ENCODE results near the gene PEG3. TPM values are rescaled to one million over a fixed set of nuclear protein-coding genes. Genes with fewer than 3 reads are reported as not detected.
A peak's percentile ranks its signal among the peaks of the same experiment; 100 is the strongest.

The PEG3 gene
- total and polyA plus RNA-seq, 2 of the 13 experiments (the other 11 are each of a cell fraction or from before 2014, with no cell fraction given): 217 to 394 TPM

DNA sequence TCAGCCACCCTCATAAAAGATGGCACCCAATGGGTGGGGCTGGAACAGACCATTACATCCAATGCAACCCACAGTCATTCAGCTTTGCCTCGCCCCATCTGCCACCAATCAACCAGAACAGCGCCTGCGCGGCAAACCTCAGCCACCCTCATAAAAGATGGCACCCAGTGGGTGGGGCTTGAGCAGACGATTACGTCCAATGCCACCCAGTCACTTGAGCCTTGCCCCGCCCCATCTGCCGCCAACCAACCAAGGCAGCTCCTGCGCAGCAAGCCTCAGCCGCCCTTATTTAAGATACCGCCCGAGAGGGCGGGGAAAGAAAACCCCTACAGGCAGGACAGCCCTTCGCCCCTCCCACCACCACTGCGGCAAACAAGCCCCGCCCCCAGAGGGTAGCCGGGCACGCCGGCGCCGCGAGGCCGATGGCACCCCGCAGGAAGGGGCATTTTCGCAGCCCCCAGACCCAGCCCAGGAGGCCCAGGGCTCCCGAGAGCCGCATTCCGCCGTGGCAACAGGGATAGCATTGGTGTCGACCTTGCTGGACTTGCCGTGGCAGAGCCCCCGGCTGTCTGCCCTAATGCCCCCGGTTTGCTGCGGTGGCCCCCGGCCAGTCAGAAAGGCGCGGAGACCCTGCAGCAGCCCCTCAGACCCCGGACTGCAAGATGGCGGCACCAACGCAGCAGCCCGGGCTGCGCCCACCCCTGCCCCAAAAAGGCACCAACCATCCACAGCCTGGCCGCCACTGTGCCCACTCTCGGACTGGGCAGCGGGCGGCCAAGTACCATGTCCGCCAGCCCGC is 675 bp downstream of the PEG3 start (continued):
- TF ChIP-seq, protein P1, sequence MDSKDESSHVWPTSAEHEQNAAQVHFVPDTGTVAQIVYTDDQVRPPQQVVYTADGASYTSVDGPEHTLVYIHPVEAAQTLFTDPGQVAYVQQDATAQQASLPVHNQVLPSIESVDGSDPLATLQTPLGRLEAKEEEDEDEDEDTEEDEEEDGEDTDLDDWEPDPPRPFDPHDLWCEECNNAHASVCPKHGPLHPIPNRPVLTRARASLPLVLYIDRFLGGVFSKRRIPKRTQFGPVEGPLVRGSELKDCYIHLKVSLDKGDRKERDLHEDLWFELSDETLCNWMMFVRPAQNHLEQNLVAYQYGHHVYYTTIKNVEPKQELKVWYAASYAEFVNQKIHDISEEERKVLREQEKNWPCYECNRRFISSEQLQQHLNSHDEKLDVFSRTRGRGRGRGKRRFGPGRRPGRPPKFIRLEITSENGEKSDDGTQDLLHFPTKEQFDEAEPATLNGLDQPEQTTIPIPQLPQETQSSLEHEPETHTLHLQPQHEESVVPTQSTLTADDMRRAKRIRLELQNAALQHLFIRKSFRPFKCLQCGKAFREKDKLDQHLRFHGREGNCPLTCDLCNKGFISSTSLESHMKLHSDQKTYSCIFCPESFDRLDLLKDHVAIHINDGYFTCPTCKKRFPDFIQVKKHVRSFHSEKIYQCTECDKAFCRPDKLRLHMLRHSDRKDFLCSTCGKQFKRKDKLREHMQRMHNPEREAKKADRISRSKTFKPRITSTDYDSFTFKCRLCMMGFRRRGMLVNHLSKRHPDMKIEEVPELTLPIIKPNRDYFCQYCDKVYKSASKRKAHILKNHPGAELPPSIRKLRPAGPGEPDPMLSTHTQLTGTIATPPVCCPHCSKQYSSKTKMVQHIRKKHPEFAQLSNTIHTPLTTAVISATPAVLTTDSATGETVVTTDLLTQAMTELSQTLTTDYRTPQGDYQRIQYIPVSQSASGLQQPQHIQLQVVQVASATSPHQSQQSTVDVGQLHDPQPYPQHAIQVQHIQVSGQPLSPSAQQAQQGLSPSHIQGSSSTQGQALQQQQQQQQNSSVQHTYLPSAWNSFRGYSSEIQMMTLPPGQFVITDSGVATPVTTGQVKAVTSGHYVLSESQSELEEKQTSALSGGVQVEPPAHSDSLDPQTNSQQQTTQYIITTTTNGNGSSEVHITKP (CRISPR knock-in tag; IDR thresholded peaks at IDR 0.05; ENCODE audit: low read depth): peak; percentile 88; the same call in 1 of the 2 replicates
- no peak for TF ChIP-seq ZNF616 (CRISPR knock-in tag; IDR thresholded peaks at IDR 0.05; ENCODE audit: low read depth)
- TF ChIP-seq, protein P2, sequence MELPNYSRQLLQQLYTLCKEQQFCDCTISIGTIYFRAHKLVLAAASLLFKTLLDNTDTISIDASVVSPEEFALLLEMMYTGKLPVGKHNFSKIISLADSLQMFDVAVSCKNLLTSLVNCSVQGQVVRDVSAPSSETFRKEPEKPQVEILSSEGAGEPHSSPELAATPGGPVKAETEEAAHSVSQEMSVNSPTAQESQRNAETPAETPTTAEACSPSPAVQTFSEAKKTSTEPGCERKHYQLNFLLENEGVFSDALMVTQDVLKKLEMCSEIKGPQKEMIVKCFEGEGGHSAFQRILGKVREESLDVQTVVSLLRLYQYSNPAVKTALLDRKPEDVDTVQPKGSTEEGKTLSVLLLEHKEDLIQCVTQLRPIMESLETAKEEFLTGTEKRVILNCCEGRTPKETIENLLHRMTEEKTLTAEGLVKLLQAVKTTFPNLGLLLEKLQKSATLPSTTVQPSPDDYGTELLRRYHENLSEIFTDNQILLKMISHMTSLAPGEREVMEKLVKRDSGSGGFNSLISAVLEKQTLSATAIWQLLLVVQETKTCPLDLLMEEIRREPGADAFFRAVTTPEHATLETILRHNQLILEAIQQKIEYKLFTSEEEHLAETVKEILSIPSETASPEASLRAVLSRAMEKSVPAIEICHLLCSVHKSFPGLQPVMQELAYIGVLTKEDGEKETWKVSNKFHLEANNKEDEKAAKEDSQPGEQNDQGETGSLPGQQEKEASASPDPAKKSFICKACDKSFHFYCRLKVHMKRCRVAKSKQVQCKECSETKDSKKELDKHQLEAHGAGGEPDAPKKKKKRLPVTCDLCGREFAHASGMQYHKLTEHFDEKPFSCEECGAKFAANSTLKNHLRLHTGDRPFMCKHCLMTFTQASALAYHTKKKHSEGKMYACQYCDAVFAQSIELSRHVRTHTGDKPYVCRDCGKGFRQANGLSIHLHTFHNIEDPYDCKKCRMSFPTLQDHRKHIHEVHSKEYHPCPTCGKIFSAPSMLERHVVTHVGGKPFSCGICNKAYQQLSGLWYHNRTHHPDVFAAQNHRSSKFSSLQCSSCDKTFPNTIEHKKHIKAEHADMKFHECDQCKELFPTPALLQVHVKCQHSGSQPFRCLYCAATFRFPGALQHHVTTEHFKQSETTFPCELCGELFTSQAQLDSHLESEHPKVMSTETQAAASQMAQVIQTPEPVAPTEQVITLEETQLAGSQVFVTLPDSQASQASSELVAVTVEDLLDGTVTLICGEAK (IDR thresholded peaks at IDR 0.05): no peak
- TF ChIP-seq, protein P2 (CRISPR knock-in tag; IDR thresholded peaks at IDR 0.05): no peak
- no peak for TF ChIP-seq REL (CRISPR knock-in tag; conservative IDR thresholded peaks at IDR 0.05)
- TF ChIP-seq NR3C1 (CRISPR knock-in tag; IDR thresholded peaks at IDR 0.05): no peak
- no peak for TF ChIP-seq ZNF234 (CRISPR knock-in tag; conservative IDR thresholded peaks at IDR 0.05)
- TF ChIP-seq ZBTB3 (CRISPR knock-in tag; IDR thresholded peaks at IDR 0.05; ENCODE audit: borderline replicate concordance, low read depth): no peak
- no peak for TF ChIP-seq PHB2 (IDR thresholded peaks at IDR 0.05; ENCODE audit: partially characterized antibody)
- TF ChIP-seq, protein P3, sequence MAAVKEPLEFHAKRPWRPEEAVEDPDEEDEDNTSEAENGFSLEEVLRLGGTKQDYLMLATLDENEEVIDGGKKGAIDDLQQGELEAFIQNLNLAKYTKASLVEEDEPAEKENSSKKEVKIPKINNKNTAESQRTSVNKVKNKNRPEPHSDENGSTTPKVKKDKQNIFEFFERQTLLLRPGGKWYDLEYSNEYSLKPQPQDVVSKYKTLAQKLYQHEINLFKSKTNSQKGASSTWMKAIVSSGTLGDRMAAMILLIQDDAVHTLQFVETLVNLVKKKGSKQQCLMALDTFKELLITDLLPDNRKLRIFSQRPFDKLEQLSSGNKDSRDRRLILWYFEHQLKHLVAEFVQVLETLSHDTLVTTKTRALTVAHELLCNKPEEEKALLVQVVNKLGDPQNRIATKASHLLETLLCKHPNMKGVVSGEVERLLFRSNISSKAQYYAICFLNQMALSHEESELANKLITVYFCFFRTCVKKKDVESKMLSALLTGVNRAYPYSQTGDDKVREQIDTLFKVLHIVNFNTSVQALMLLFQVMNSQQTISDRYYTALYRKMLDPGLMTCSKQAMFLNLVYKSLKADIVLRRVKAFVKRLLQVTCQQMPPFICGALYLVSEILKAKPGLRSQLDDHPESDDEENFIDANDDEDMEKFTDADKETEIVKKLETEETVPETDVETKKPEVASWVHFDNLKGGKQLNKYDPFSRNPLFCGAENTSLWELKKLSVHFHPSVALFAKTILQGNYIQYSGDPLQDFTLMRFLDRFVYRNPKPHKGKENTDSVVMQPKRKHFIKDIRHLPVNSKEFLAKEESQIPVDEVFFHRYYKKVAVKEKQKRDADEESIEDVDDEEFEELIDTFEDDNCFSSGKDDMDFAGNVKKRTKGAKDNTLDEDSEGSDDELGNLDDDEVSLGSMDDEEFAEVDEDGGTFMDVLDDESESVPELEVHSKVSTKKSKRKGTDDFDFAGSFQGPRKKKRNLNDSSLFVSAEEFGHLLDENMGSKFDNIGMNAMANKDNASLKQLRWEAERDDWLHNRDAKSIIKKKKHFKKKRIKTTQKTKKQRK (IDR thresholded peaks at IDR 0.05; ENCODE audit: low read length): no peak
- no peak for TF ChIP-seq YEATS2 (CRISPR knock-in tag; IDR thresholded peaks at IDR 0.05; ENCODE audit: borderline replicate concordance)
- TF ChIP-seq NR2F1 (CRISPR knock-in tag; IDR thresholded peaks at IDR 0.05): no peak

All from HepG2 (cell line).